Fibroblast of mammary gland (primary cell): ENCODE results near the gene IGF2BP1.

Experiments used
- DNase-seq: peaks from one replicate; pipeline ENCODE4 v3.0.0-alpha.2; 2010; ENCODE audit warnings: low read depth
- H3K4me3 ChIP-seq: 2 replicates; pipeline ENCODE4 v1.5.1; 2011; ENCODE audit warnings: low read depth, mild to moderate bottlenecking, low read length, moderate library complexity; ENCODE audit not compliant: control insufficient read depth
- CTCF ChIP-seq: conservative IDR thresholded peaks from 2 replicates; pipeline ENCODE4 v1.5.1; 2011; ENCODE audit warnings: low read depth, low read length, inconsistent platforms; ENCODE audit not compliant: control insufficient read depth, insufficient read depth

The IGF2BP1 gene

GRCh38 chr17:48989100-48989499 lies 8.1 kb upstream of the IGF2BP1 start:
- TF ChIP-seq CTCF, result no peak
- H3K4me3 ChIP-seq, result no peak overlapping the region
- no peak for DNase-seq

GRCh38 chr17:48990882-48991357 lies 6.3 kb upstream of the IGF2BP1 start:
- TF ChIP-seq CTCF, result no peak
- no peak for DNase-seq
- no peak overlapping the region for H3K4me3 ChIP-seq

GRCh38 chr17:48992444-48992843 lies 4.7 kb upstream of the IGF2BP1 start:
- no peak overlapping the region for H3K4me3 ChIP-seq
- no peak for TF ChIP-seq CTCF
- no peak for DNase-seq

- DNase-seq, result no peak
- no peak for TF ChIP-seq CTCF
- no peak overlapping the region for H3K4me3 ChIP-seq
Observed at GRCh38 chr17:48993305-48993704, 3.9 kb upstream of the IGF2BP1 start.

GRCh38 chr17:48993951-48994350 lies 3.2 kb upstream of the IGF2BP1 start:
- no peak for DNase-seq
- H3K4me3 ChIP-seq, result no peak overlapping the region
- TF ChIP-seq CTCF, result no peak

- TF ChIP-seq CTCF, result no peak
Observed at GRCh38 chr17:48994549-48995303, 2.5 kb upstream of the IGF2BP1 start.

More at GRCh38 chr17:48994549-48995303, 2.5 kb upstream of the IGF2BP1 start:
- DNase-seq, result no peak
- no peak overlapping the region for H3K4me3 ChIP-seq
